NCI-H510A treated with DMSO at 0.1 percent for 48 hours (cell line): ENCODE measurements around the gene PRKAG2.
"Not testable (repeated sequence)": the region's sequence is repeated elsewhere in the genome, so short reads cannot be mapped to it uniquely, and the experiment has no call there.

Experiments used
- DNase-seq: peaks from one replicate; lab custom pipeline; 2025; lab: John Stamatoyannopoulos, UW

The PRKAG2 gene

DNA sequence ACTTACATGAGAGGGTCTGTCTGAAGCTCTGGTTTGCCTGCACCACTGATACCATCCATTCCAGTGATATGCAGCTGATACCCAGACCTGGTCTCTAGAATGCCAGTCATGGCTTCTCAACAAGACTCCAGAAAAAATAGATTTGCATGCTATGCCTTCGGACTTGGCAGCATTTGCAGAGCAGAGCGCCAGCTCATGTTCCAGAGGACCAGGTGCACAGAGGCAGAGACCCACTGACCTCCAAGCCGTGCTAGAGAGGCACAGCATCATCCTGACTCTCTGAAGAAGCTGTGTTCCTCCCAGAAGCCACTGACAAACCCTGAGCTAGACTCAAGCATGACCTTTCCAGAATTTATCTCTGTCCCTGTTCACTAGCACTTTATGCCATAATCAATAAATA, 6.9 kb upstream of the PRKAG2 start:
- DNase-seq: no peak

DNA sequence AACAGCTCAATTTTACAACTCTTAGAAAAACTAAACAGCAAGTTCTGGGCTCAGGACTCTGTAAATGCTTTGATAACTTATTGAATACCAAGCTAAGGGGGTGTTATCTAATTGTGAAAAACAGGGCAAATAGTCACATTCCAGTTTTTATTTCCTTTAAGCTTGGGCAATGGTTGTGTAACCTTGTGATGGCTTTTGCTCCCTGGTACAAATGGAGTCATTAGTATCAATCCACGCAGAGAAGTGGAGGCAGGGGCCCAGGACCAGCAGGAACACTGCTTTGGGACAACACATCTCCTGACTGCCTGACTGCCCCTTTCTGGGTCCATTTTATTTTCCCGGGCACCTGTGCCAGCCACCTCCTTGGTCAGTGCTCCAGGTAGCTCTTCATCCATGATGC, 5.8 kb upstream of the PRKAG2 start:
- no peak for DNase-seq

DNA sequence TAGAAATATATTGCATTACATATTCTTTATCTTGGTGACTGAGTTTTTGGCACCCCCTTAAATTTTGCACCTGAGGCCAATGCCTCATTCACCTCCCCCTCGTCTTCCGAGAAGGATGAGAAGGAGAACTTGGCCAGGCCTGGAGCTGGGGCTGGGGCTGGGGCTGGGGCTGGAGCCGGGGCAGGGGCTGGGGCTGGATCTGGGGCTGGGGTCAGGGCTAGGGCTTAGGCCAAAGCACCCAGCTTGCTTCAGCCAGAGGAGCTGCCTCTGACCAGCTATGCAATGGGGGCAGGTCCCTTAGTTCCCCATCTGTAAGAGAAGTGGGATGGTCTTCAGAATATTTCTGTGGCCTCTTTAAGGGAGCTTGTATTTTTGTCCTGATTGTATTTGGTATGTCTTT, 3.8 kb upstream of the PRKAG2 start:
- no peak for DNase-seq

DNA sequence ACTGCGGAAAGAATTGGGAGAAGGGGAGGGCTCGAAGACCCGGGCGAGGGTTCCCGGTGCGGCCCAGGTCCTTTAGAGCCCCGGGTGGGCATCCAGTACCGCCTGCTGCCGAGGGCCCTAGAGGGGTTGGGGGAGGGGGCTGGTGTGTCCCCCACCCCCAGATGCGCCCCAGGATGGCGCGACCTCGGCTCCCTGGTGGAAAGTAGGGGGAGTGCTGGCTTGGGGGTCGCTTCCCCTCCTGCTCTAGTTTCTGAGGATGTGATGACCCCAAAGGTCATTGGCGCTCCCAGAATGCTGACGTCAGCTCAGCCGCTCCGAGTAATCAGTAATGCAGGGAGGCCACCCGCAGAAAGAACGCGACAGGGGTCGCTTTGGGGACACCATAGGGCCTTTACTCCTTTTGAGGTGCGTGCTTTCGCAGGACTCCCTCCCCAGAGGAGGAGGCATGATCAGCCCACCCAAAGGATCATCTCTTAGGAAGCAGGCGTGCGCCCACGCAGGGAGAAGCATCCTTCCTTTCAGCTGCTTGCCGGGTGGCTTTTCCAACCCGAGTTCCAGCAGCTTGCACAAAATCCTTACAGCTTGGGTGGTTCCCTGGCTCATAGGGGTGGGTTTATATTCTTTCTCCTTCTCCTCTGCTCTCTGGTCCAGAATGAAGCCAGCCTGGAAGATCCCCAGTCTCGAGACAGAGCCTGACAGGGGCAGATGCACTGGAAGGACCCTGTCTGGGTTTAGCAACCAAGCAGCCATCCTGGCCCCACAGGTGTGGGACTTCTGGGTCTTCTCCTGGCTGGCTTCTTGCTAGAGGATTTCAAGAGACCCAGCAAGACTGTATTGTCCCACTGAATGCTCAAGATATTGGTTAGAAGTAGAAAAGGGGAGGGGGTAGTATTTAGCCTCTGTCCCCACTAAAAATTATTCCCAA, 1.3 kb upstream of the PRKAG2 start:
- DNase-seq: no peak

DNA sequence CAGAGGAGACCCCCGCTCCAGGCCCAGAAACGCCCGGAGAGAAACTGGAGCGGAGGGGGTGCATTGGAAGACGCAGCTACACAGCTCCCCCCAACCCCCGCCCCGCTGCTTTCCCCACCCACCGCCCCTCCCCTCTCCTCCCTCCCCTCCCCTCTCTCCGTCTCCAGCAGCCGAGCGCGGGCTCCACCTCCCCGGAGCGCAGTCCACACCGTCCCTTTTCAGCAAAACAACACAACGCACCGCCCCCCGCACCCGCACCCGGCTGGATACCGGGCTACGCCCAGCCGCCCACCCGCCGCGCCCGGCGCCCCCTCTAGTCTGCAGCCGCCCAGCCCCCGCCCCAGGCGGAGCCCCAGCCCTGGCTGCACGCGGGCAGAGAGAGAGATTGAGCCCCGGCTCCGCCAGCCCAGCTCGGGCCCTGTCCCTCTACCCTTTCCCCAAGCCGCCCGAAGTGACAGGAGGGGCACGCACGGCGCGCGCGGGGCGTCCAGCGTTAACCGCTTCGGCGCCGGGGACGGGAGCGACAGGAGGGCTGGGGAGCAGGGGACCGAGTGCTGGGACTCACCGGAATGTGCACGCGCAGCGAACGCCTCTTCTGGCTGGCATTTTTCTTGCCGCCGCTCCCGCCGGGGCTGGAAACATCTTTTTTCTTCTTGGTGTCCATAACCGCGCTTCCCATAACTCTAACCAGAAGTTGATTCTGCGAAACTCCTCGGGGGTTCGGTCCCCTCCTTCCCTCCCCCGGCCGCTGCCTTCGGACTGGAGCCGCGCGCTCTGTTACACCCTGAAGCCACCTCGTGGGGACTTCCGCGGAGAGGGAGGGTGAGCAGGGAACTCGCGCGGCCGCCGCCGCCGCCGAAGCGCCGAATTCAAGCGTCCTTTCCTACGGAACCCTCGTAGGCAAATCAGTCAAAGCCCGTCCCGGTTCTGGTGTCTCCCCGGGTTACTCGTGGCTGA, 695 bp downstream of the PRKAG2 start:
- peak; percentile 36 for DNase-seq

DNA sequence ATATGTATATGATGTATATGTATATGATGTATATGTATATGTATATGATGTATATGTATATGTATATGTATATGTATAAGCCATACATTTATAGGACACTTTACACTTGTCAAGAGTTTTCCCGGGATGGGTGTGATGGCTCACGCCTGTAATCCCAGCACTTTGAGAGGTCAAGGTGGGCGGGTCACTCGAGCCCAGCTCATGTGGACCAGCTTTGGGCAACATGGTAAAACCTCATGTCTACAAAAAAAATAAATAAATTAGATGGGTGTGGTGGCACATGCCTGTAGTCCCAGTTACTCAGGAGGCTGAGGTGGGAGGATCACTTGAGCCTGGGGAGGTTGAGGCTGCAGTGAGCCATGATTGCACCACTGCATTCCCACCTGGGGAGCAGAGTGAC, 2.4 kb downstream of the PRKAG2 start:
- DNase-seq: not testable (repeated sequence)

DNA sequence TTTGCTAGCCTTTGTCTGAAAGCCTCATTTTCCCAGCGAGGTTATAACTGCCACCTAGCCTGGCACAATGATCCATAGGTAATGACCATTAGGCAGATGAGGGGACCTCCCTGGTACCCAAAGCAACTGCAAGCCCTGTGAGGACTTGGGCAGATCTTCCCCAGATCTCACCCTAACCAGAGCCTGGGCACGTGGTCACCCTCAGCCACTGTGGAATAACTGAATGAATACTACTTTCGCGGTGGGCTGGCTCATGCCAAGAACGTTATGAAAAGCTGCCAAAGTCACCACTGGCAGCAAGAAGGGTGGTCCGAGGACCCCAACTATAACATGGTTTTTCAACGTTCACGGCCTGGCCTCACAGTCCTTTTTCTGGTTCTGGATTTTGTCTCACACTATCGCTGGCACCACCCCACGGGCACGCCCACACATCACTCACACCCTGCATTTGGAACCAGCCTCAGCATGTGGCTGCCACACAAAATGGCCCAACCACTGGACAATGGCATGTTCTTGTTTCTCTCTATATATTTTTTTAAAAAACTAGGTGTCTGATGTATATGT, 3.4 kb downstream of the PRKAG2 start:
- no peak for DNase-seq

DNA sequence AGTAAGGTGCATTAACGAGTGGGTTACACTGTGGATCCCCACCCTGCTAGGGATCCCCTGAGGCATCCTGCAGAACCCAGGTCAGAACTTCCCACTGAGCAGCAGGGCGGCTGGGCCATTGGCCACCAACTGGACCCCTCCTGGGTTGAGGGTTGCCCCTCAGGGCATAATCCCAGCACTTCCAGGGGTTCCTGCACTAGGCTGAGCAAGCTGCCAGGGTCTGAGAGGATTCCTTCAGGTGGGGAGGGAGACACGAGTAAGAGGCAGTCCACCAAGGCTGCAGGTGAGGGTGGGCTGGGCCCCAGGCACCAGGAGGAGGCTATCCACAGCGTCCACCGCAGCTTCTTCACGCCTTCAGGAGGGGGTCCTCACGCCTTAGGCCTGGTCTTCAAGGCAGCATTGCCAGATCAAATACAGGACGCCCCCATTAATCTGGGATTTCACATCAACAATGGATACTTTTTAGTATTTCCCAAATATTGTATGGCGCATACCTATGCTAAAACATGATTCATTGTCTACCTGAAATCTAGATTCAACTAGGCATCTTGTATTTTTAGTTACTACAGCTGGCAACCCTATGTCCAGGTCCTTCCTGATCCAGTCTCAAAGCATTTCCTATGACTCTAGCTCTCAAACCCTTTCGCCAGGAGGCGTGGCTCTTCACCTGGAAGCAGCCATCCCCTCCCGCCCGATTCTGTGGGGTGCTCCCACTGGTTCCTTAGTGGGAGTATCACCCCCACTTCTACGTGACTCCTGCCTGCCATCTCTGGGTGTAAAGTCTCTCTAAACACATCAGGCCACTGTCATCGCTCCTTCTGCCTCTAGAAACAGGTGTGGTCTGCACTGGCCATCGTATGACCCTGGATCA, 4.1 kb downstream of the PRKAG2 start:
- no peak for DNase-seq

DNA sequence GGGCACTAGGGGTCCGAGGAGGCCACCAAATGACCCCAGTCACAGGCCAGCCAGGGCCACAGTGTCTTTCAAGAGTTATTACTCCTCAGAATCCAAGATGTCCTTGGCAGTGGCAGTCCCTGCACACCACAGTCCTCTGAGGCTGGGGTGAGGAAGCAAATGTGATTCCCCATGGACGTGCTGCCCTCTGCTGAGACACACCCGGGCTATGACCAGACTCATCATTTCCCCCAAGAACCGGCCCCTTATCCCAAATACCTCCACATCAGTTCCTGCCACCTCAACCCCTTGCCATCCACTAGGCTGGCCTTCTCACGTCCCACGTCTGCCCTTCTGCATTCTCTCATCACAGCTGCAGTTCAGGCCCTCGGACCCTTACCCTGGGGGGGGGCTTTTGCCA, 5.0 kb downstream of the PRKAG2 start:
- DNase-seq: no peak

DNA sequence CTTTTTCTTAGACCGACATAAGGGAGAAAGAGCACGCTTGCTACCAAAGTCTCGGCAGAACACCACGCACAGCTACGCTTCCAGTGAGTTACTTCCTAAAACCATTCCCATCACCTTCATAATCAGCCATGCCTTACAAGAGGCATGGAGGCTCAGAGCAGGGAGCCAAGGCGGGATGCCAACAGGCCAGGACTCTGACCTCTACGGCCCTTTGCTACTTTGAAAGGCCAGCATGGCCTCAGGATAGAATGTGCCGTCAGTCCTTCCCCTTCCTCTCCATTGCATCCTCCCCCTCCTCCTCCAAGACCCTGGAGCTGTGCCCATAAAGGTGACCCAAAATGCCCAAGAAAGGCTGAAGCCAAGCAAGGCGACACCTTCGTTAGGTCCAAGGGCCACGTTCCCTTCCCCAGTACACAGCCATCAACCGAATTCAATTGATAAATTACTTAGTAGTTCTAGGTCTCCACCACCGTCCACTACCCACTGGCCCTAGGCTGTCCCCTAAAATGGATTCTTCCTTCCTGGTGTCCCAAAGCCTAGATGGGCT, 5.7 kb downstream of the PRKAG2 start:
- no peak for DNase-seq

DNA sequence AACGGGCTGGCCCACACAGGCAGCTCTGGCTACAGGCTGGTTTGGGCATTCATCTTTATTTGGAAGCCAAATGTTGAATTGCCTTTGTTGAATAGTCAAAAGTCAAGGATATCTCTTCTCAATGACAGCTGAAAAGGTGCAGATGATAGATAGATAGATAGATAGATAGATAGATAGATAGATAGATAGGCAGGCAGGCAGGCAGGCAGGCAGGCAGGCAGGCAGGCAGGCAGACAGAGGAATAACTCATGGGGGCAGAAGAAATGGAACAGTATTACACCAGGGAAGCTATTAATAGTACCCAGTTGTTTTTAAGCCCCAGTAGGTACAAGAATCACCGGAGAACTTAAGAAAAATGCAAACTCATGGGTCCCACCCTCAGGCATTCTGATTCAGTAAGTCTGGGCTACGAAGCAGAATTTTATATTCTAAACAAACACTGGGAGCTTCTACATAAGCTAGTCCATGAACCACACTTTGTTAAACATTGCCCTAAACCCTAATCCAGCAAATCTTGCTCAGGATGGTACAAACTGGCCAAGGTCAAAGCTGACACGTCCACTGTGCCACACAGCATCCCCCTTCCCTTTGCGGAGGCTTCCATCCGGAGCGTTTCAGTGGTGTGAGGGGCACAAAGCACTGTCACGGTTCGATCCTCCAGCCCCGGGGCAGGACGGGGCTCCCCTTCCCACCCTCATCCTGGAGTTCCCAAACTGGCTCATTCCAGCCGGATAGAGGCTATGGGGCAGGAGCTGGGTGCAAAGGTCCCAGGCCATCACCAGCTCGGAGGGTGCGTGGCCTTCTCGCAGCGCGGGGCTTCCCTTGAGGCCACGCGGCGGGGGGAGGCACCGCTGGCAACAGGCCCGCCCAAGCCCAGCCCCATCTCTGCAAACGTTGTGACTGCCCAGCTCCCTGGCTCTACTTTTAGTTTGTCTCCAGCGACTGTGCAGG, 6.7 kb downstream of the PRKAG2 start:
- no peak for DNase-seq

DNA sequence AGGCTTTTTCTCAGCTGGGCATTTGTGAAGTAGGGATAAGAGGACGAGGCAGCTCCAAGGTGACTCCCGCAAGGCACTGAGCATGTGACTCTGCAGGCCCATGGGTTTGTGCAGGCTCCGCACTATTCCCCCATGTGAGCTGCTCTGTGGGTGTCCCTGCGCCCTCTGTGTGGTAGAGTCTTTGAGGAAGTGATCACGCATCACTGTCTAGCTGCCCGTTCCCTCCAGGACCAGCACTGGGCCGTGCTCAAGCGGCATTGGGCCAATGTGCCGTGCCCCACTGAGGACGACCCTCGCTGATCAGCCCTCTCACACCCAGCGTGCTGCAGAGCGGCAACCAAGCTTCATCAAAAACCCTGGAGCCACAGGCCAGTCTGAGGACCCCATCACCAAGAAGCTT, 7.5 kb downstream of the PRKAG2 start:
- no peak for DNase-seq

DNA sequence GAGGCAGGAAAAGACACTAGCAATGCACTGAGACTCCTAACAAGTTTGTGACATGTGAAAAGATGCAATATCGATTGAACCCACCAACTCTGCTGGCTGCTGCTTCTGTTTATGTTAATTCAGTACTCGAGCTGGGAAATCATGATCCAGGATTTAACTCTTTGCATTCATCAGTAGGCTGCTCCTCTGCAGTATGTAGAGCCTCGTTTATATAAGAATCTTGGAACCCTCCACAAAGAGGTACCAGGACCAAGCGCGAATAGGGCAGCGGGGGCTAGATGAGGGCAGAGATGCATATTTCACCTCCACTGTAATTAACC, 7.8 kb downstream of the PRKAG2 start:
- no peak for DNase-seq

DNA sequence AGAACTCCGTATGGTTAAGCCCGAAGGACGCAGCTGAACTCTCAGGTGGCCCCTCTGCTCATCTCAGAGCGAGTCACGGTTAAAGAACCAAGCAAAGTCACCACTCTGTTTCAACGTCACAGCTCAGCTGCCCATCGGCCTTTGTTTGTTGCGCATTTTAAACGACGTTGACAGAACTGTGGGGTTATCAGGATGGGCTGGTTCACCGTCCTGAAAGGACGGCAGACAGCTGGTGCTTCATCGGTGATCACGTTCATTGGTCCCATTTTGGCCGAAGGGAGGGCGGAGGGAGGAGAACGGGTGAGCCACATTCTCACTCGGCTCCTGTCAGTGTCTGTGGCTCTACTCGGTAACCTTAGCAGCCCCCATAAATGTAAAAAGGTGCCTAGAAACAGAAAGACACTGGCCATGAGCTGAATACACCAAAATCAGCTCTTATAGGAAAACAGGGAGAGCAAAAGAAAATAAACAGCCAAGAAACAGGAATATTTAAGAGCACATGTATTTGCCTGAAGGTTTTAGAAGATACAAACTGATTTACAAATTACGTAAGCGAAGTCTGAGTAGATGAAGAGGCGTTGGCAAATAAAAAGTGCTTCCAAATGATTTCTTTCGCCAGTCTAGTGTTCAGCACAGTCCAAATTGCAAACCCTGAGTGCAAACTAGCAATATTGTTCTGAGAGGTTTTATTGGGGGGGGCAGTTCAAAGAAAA, 8.4 kb downstream of the PRKAG2 start:
- DNase-seq: peak; percentile 10

DNA sequence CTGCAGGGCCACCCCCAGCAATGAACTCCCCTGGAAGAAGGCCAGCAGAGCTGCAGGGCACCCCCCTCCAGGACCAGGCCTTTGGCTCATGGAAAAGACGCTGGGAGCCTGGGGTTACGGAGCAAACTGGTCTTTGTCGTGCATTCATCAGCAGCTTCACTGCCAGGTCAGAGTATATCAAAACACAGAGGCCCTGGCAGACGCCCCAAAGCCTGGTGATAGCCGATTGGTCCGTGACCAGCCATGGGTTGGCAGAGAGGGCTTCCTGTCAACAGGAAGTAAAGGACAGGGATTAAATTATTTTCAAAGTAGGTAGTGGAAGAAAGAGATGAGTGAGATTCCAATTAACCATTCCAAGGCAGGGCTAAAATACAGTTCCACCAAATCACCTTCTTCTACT, 9.0 kb downstream of the PRKAG2 start:
- no peak for DNase-seq

DNA sequence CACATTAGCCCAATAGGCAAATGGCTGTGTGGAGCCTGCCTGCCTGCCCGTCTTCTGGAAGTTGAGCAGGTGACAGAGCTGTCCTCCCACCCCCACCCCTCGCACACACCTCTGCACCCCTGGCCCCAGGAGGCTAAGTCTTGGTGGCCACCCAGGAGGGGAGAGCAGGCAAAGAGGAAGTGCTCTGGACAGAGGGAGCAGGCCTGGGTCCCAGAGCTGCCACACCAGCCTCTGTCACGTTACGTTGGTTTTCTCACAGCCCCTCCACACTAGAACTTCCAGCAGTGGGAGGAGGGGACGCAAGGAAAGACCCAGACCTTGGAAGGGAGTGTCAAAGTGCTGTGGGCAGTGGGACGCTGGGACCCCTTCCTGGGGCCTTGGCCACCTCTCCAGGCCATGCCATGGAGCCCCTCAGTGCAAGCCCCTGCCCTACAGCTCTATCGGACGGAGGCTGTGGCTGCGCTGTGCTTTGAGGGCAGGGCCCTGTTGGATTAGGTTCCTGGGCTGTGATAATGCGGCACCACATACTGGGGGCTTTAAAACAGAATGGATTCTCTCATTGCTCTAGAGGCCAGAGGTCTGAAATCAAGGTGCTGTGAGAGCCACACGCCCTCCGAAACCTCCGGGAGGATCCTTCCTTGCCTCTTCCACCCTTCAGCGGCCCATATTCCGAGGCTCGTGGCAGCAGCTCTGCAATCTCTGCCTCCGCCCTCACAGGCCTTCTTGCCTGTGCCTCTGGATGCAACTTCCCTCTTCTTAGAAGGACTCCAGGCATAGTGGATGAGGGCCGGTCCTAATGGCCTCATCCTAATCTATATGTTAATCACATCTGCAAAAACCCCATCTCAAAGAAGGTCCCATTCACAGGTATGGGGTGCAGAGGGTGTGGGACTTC, 9.9 kb downstream of the PRKAG2 start:
- no peak for DNase-seq

DNA sequence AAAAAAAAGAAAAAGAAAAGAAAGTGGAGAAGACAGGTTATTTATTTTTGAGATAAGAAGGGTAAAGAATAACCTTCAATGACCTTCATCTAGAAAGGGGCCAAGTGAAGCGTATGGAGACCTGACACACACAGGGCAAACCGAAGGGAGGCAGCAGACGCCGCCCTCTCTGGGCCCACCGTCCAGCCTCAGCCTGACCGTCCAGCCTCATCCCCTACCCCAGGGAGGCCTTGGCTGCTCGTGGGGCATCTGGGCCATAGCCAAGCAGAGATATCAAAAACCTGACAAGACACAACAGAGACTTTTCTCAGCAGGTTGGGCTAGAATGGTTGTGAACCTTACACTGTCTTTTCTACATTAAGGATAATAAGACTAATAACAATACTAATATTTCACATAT, 10.9 kb downstream of the PRKAG2 start:
- DNase-seq: no peak

DNA sequence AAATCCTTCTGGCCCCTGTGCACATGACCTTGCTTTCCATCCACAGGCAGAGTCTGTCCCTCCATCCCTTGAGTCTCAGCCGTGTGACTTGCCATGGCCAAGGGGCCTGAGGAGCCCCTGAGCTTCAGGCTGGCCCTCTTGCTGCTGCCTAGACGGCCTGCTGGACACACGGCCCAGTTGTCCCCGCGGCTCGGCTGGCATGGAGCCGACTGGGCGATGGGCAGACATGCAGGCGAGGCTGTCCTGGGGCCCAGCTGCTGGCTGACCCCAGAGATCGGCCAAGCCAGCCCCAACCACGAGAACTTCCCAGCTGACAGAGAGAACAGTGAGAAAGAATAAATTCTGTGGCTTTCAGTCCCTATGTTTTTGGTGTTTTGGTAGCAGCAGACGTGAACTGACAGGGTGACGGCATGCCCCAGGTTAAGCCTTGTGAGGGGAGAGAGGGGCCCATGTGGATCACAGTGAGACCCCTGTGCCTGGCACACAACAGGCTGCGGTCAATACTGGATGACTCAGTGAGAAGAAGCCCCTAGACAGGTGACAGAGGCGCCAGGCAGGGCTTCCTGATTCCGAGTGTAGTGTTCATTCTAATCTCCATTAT, 11.7 kb downstream of the PRKAG2 start:
- no peak for DNase-seq
